K562 (cell line): Measurements from ENCODE around the gene FAM98C. TPM values are rescaled to one million over a fixed set of nuclear protein-coding genes. Genes with fewer than 3 reads are reported as not detected.

Experiments used
- ATAC-seq: fragments of 200-7000 bp; cut with Tn5 transposase; 3 replicates; pipeline ENCODE4 v1.9.1; 2020; ENCODE audit warnings: moderate library complexity
- BruUV-seq: library from RNA; stranded (reverse); fragments of 400-500 nt; replicated peaks from 2 replicates; lab custom pipeline; 2021; lab: Mats Ljungman, UMichigan
- CTCF ChIA-PET: fragments of 300-600 bp; formaldehyde crosslinking; extraction: SDS; loops from one replicate; lab custom pipeline; 2021; ENCODE audit warnings: low intra/inter-chr PET ratio; lab: Yijun Ruan, JAX
- POLR2A ChIA-PET: fragments of 300-600, 350-650 bp; sonication (Branson Sonifier 250); formaldehyde crosslinking; extraction: SDS; loops from one replicate; lab custom pipeline; 2021; ENCODE audit warnings: antibody characterized with exemption, inconsistent platforms; lab: Yijun Ruan, JAX
- DNase-seq, 4 experiments: peaks; one replicate each; pipeline versions ENCODE4 v3.0.0 to v3.0.0-alpha.2; 2011 to 2018; ENCODE audit warnings: low spot score in 3 of 4, mixed read lengths in 3 of 4; ENCODE audit errors: extremely low read depth in 1 of 4
- FAIRE-seq: peaks from 2 replicates; lab custom pipeline; 2011; peaks lifted over from hg19 to GRCh38; lab: Jason Lieb, UNC
- H2AFZ ChIP-seq: 2 replicates; pipeline ENCODE4 v1.6.0; 2011; ENCODE audit warnings: low read depth, low read length, control low read depth, inconsistent platforms
- H3K27ac ChIP-seq: fragments of 200-600 bp; 3 replicates; pipeline ENCODE4 v1.8.0; 2011; ENCODE audit warnings: low read depth, mild to moderate bottlenecking, control low read depth, inconsistent platforms, low read length, moderate library complexity, mixed read lengths; ENCODE audit errors: extremely low read depth
- H3K27me3 ChIP-seq, 2 experiments: fragments of 300-600 bp in 1 of 2; 2 replicates in 1 of 2; 3 replicates in 1 of 2; pipeline versions ENCODE4 v1.6.0 to v1.8.0; 2011; ENCODE audit warnings: inconsistent platforms in 2 of 2, low read length in 2 of 2, mild to moderate bottlenecking in 1 of 2, mixed read lengths in 1 of 2, moderate library complexity in 1 of 2; ENCODE audit not compliant: control insufficient read depth in 2 of 2, insufficient read depth in 2 of 2
- H3K36me3 ChIP-seq: fragments of 300-600 bp; 3 replicates; pipeline ENCODE4 v1.8.0; 2011; ENCODE audit warnings: mild to moderate bottlenecking, low read length, inconsistent platforms; ENCODE audit not compliant: control insufficient read depth, insufficient read depth
- H3K4me1 ChIP-seq, 2 experiments: fragments of 200-600 bp in 1 of 2; replicated peaks in 1 of 2; 2 replicates in 1 of 2; 3 replicates in 1 of 2; pipeline versions ENCODE4 v1.5.1 to v1.8.0; 2011; ENCODE audit warnings: inconsistent platforms in 2 of 2, low read length in 2 of 2, mild to moderate bottlenecking in 1 of 2, mixed read lengths in 1 of 2, moderate library complexity in 1 of 2; ENCODE audit not compliant: control insufficient read depth in 2 of 2, insufficient read depth in 2 of 2
- H3K4me2 ChIP-seq: 2 replicates; pipeline ENCODE4 v1.6.1; 2011; ENCODE audit warnings: low read length, control low read depth, inconsistent platforms, mixed read lengths; ENCODE audit not compliant: insufficient read depth
- H3K4me3 ChIP-seq: fragments of 200-600 bp; sonication (generic), shearing (Covaris generic); 2 replicates; pipeline ENCODE4 v1.5.1; 2016; ENCODE audit warnings: control low read depth, inconsistent platforms
- H3K79me2 ChIP-seq: fragments of 200-600 bp; 3 replicates; pipeline ENCODE4 v1.8.0; 2011; ENCODE audit warnings: low read length, inconsistent platforms; ENCODE audit not compliant: control insufficient read depth, insufficient read depth
- H3K9ac ChIP-seq, 2 experiments: 2 replicates each; pipeline versions ENCODE4 v1.6.0 to v1.6.1; 2011; ENCODE audit warnings: low read depth in 2 of 2, low read length in 2 of 2, control low read depth in 1 of 2, inconsistent platforms in 1 of 2, mild to moderate bottlenecking in 1 of 2, mixed read lengths in 1 of 2; ENCODE audit not compliant: insufficient read depth in 1 of 2
- H3K9me1 ChIP-seq: one replicate; pipeline ENCODE4 v1.6.0; 2011; ENCODE audit warnings: inconsistent platforms, mild to moderate bottlenecking, low read length, moderate library complexity; ENCODE audit not compliant: control insufficient read depth, insufficient read depth
- H3K9me3 ChIP-seq: replicated peaks from 2 replicates; pipeline ENCODE4 v1.5.1; 2011; ENCODE audit warnings: low read depth, low read length, inconsistent platforms; ENCODE audit not compliant: control insufficient read depth, insufficient read depth
- H4K20me1 ChIP-seq: replicated peaks from 2 replicates; pipeline ENCODE4 v1.6.1; 2011; ENCODE audit warnings: low read length, inconsistent platforms, mixed read lengths; ENCODE audit not compliant: control insufficient read depth, insufficient read depth
- STAT6 ChIP-seq: sonication (generic); formaldehyde crosslinking; IDR thresholded peaks from 2 replicates; pipeline ENCODE4 v1.8.1; 2023; ENCODE audit warnings: mild to moderate bottlenecking, missing genetic modification reagents
- ZBTB33 ChIP-seq: sonication (generic); formaldehyde crosslinking; IDR thresholded peaks from 2 replicates; pipeline ENCODE4 v1.8.1; 2023; ENCODE audit warnings: mild to moderate bottlenecking, missing genetic modification reagents
- WGBS: fragments of 100-300 bp; shearing (Covaris generic); methylation state at CpG from one replicate; pipeline ENCODE4 v1.1.6; 2016; ENCODE audit warnings: low coverage, mixed read lengths; ENCODE audit not compliant: insufficient coverage; ENCODE audit errors: missing lambda C conversion rate; 5-methylcytosine and 5-hydroxymethylcytosine counted together
- in situ Hi-C: fragments of 300-500 bp; cut with MboI; formaldehyde crosslinking; loops from 4 replicates; pipeline ENCODE4 v1.15.0; 2018; ENCODE audit warnings: inconsistent platforms, mixed read lengths
- intact Hi-C: fragments of 100-400 bp; cut with micrococcal nuclease; formaldehyde crosslinking; loops from 2 replicates; pipeline ENCODE4 v1.14.2; 2022
- polyA plus RNA-seq, 8 experiments: library from polyadenylated mRNA; depleted of rRNA in 4 of 8; stranded (reverse) in 5 of 8; unstranded in 3 of 8; fragments of >200 nt; fragmentation: Nextera tagmentation in 2 of 8; fragmentation: Illumina TruSeq in 1 of 8; extraction: Ambion mirVana in 2 of 8; extraction: Trizol in 1 of 8; gene quantifications; 2 replicates each; pipeline versions ENCODE4 v1.2.1 to v1.2.3, GENCODE V29; 2011 to 2014; ENCODE audit warnings: inconsistent platforms in 1 of 8, missing spikeins in 1 of 8
- total RNA-seq, 7 experiments: library from RNA; depleted of rRNA in 6 of 7; stranded (reverse); fragments of >200 nt in 6 of 7; fragmentation: Illumina TruSeq in 2 of 7; extraction: Trizol in 2 of 7; gene quantifications; 2 replicates each; pipeline versions ENCODE4 v1.2.1 to v1.2.3, GENCODE V29; 2011 to 2021; ENCODE audit warnings: low replicate concordance in 1 of 7

The FAM98C gene
- total and polyA plus RNA-seq, 9 of the 15 experiments (the other 6 are each of a cell fraction or from before 2014, with no cell fraction given) = 1.7 to 43.8 (median 13.7) TPM

GRCh38 chr19:38405276-38405675, 2.4 kb downstream of the FAM98C start:
- H3K4me3 ChIP-seq = no peak overlapping the region
- POLR2A ChIA-PET = interaction anchor here (0.5 to 3.5 kb wide), 4 partner anchors 9 to 109 kb away, joined by 3 to 30 read pairs (median 3); no protein-coding TSS in a partner anchor
- H3K4me2 ChIP-seq = no peak overlapping the region
- DNase-seq (no peak), ATAC-seq (no peak), FAIRE-seq (no peak)
- CTCF ChIA-PET = no interaction called here
- in situ Hi-C loops = no loop called here
- H3K9me3 ChIP-seq = no peaks in the 10 kb centered on the region
- no peaks in the 10 kb centered on the region for H3K27me3 ChIP-seq
- no peak overlapping the region for H3K27ac ChIP-seq
- H4K20me1 ChIP-seq = no peaks in the 10 kb centered on the region
- peaks cover 3% of the 10 kb centered on the region for H3K9me1 ChIP-seq
- peaks cover 17% of the 10 kb centered on the region; the same call in 2 of the 3 replicates for H3K79me2 ChIP-seq
- WGBS = 90% methylated on average over 8 of the region's 8 CpGs
- BruUV-seq = no TSS peak
- H2AFZ ChIP-seq = no peak overlapping the region
- intact Hi-C loops = no loop called here
- peak overlapping the region in 1 of 2 experiments; percentile 74; a peak in 2 of 4 replicates for H3K9ac ChIP-seq
- H3K36me3 ChIP-seq = peaks cover 27% of the 10 kb centered on the region; the same call in 2 of the 3 replicates
- peak; percentile 78 for TF ChIP-seq ZBTB33 (CRISPR knock-in tag)
- no peak for TF ChIP-seq STAT6 (CRISPR knock-in tag)
- TF ChIP-seq, all 486 proteins: peak for 1
- peaks cover 9 to 35% of the 10 kb centered on the region in 2 experiments; a peak in 4 of 5 replicates for H3K4me1 ChIP-seq
